Transverse colon (tissue), 4 donors: Measurements from ENCODE around the gene ZNF835. TPM values are rescaled to one million over a fixed set of nuclear protein-coding genes. Genes with fewer than 3 reads are reported as not detected.

ENCODE experiments used
- DNase-seq: peaks from one replicate; pipeline ENCODE4 v3.0.0-alpha.2; 2019
- H3K27ac ChIP-seq, 4 donors: fragments of 200-600 bp; sonication (generic); 2 replicates each; pipeline ENCODE4 v1.5.1; 2016 to 2018; ENCODE audit warnings: inconsistent platforms in 4 of 4
- H3K27me3 ChIP-seq: fragments of 200-600 bp; sonication (generic); 2 replicates; pipeline ENCODE4 v1.5.1; 2017; ENCODE audit warnings: inconsistent platforms
- H3K36me3 ChIP-seq, 4 donors: fragments of 200-600 bp; sonication (generic); 2 replicates each; pipeline ENCODE4 v1.5.1; 2017 to 2019; ENCODE audit warnings: inconsistent platforms in 4 of 4
- H3K4me1 ChIP-seq, 4 donors: fragments of 200-600 bp; sonication (generic); 2 replicates each; pipeline ENCODE4 v1.5.1; 2017 to 2020; ENCODE audit warnings: inconsistent platforms in 4 of 4
- H3K4me3 ChIP-seq, 4 donors: fragments of 200-600 bp; sonication (generic); 1 replicate in 1 of 4; 2 replicates in 3 of 4; pipeline versions ENCODE4 v1.5.1 to v1.6.1; 2017 to 2019; ENCODE audit warnings: inconsistent platforms in 4 of 4
- H3K9me3 ChIP-seq, 2 donors: fragments of 200-600 bp; sonication (generic); 2 replicates each; pipeline ENCODE4 v1.5.1; 2017 to 2019; ENCODE audit warnings: inconsistent platforms in 2 of 2
- CTCF ChIP-seq, 5 experiments: fragments of 200-600 bp in 3 of 5; fragments of 450-650 bp in 2 of 5; sonication (generic) in 3 of 5; IDR thresholded peaks; 1 replicate in 2 of 5; 2 replicates in 3 of 5; pipeline ENCODE4 v1.5.1; 2016 to 2017; ENCODE audit warnings: antibody characterized with exemption in 5 of 5, inconsistent platforms in 3 of 5, mild to moderate bottlenecking in 2 of 5, moderate library complexity in 1 of 5
- EP300 ChIP-seq: sonication (generic); formaldehyde crosslinking; IDR thresholded peaks from one replicate; pipeline ENCODE4 v1.6.1; 2017; ENCODE audit warnings: antibody characterized with exemption, low read depth
- POLR2A ChIP-seq: fragments of 450-650 bp; IDR thresholded peaks from one replicate; pipeline ENCODE4 v1.6.1; 2016; ENCODE audit warnings: antibody characterized with exemption, mild to moderate bottlenecking, moderate library complexity
- POLR2AphosphoS5 ChIP-seq, 3 donors: sonication (generic); formaldehyde crosslinking; IDR thresholded peaks; one replicate each; pipeline ENCODE4 v1.6.1; 2016; ENCODE audit warnings: antibody characterized with exemption in 3 of 3
- WGBS, 2 donors: methylation state at CpG; one replicate each; pipeline ENCODE4 v1.1.5; 2018; ENCODE audit warnings: low coverage in 1 of 2; 5-methylcytosine and 5-hydroxymethylcytosine counted together
- in situ Hi-C, 4 donors: fragments of 200-750 bp; cut with MboI; loops; one replicate each; pipeline versions ENCODE4 v1.15.0 to v1.15.1; 2017; ENCODE audit warnings: low sequenced_read_pairs in 3 of 4, low pct_ligation_motif_present in 1 of 4, low pct_unique_long_range_greater_than_20kb in 1 of 4
- intact Hi-C: fragments of 100-400 bp; cut with DNase I; formaldehyde crosslinking; loops from one replicate; pipeline ENCODE4 v1.15.1; 2023; ENCODE audit warnings: low total_unique reads
- total RNA-seq, 4 donors: library from RNA; depleted of rRNA; stranded (reverse); fragments of >200 nt; gene quantifications; one replicate each; pipeline ENCODE4 v1.1.0, GENCODE V29; 2016

The ZNF835 gene
- total RNA-seq, 4 donors from 2014 or later: 0.37 to 2.2 (median 1.4) TPM; not detected in 1

DNA sequence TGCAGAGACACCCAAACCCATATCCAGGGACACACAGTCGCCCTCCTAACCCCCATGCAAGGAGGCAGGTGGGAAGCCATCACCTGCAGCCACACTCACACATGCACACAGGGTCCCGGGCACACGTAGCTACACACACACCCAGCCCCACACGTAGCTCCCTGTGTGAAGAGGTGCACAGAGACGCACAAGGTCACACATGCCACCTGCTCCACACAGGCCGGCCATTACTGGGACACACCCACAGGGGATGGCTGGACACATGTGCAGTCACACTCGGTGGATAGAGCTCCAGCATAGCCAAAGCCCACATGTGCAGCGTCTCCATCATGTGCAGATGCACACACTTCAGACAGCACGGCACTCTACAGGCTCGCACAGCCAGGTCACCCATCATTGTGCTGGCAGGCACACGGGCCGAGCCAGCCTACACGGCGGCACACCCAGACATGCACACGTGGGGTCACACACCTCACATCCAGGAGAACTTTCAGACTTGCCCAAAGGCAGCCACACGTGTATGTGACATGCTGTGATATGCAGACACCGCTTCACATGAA, 1.1 kb downstream of the ZNF835 start:
- Histone ChIP-seq H3K4me3 (peak overlapping the region in 2 of 4 donors; percentile 48 to 61), H3K4me1 (peaks cover 0 to 11% (median 5%) of the 10 kb centered on the region in 4 donors), H3K27me3 (no peaks in the 10 kb centered on the region), H3K27ac (no peak overlapping the region), H3K36me3 (no peaks in the 10 kb centered on the region), H3K9me3 (no peaks in the 10 kb centered on the region)
- no peak for DNase-seq
- TF ChIP-seq POLR2AphosphoS5 (IDR thresholded peaks at IDR 0.05): no peak
- no peak for TF ChIP-seq EP300
- no peak for TF ChIP-seq POLR2A
- TF ChIP-seq CTCF (IDR thresholded peaks at IDR 0.05): no peak
- intact Hi-C loops: no loop called here
- WGBS, 2 donors: 82% methylated on average over 15 of the region's 17 CpGs; no CpG with 5 or more reads in 1 of the 2 donors
- in situ Hi-C loops: no loop called here

DNA sequence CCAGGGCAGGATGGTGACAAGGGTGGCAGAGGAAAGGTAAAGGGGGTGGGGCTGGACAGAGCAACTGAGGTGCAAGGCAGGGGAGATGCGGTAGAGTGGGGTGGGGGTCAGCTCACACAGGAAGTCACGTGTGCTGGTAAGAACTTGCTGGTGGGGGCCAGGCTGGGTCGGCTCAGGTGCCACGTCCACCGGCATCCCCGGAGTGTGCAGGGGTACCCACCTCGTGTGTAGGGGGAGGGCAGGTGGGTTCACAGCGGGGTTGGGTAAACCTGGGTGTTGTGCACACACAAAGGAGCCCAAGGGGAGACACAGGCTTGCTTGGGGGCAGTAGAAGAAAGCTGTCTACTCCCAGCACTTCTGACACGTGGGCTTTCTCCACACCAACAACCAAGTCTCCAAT, 2.9 kb downstream of the ZNF835 start:
- DNase-seq: no peak
- 51 to 53% methylated on average over 2 to 5 of the region's 9 CpGs for WGBS, 2 donors
- Histone ChIP-seq H3K36me3 (no peaks in the 10 kb centered on the region), H3K9me3 (no peaks in the 10 kb centered on the region), H3K27me3 (no peaks in the 10 kb centered on the region), H3K4me3 (no peak overlapping the region), H3K4me1 (peaks cover 0 to 11% (median 5%) of the 10 kb centered on the region in 4 donors), H3K27ac (no peak overlapping the region)
- in situ Hi-C loops (no loop called here), intact Hi-C loops (no loop called here)
- TF ChIP-seq CTCF (IDR thresholded peaks at IDR 0.05) (no peak), EP300 (no peak), POLR2A (no peak), POLR2AphosphoS5 (IDR thresholded peaks at IDR 0.05) (no peak)

- no peaks in the 10 kb centered on the region for H3K27me3 ChIP-seq
- H3K36me3 ChIP-seq: no peaks in the 10 kb centered on the region
- peaks cover 0 to 11% (median 5%) of the 10 kb centered on the region in 4 donors for H3K4me1 ChIP-seq
- no peak overlapping the region for H3K4me3 ChIP-seq
- intact Hi-C loops (no loop called here), in situ Hi-C loops (no loop called here)
- TF ChIP-seq POLR2AphosphoS5 (IDR thresholded peaks at IDR 0.05) (no peak), CTCF (IDR thresholded peaks at IDR 0.05) (no peak), EP300 (no peak), POLR2A (no peak)
- WGBS, 2 donors: 86% methylated on average over 6 of the region's 6 CpGs; no CpG with 5 or more reads in 1 of the 2 donors
- no peaks in the 10 kb centered on the region for H3K9me3 ChIP-seq
- H3K27ac ChIP-seq: no peak overlapping the region
- DNase-seq: no peak
Measured at GRCh38 chr19:56667311-56667870, 4.2 kb downstream of the ZNF835 start.

DNA sequence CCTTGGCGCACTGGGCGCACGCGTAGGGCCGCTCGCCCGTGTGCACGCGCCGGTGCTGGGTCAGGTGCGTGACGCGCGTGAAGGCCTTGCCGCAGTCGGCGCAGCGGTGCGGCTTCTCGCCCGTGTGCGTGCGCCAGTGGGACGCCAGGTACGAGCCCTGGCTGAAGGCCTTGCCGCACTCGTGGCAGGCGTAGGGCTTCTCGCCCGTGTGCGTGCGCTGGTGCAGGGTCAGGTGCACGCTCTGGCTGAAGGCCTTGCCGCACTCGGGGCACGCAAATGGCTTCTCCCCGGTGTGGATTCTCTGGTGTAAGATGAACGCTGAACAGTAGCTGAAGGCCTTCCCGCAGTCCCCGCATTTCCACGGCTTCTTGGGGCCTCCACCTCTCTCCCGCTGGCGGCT, 7.0 kb downstream of the ZNF835 start:
- 95% methylated on average over 38 of the region's 43 CpGs; no CpG with 5 or more reads in 1 of the 2 donors for WGBS, 2 donors
- intact Hi-C loops: no loop called here
- in situ Hi-C loops: no loop called here

More for the DNA sequence above, 7.0 kb downstream of the ZNF835 start:
- Histone ChIP-seq H3K27ac (no peak overlapping the region), H3K36me3 (no peaks in the 10 kb centered on the region), H3K4me1 (no peaks in the 10 kb centered on the region), H3K9me3 (no peaks in the 10 kb centered on the region), H3K4me3 (no peak overlapping the region), H3K27me3 (no peaks in the 10 kb centered on the region)
- no peak for DNase-seq
- TF ChIP-seq POLR2AphosphoS5 (IDR thresholded peaks at IDR 0.05): no peak
- no peak for TF ChIP-seq EP300
- TF ChIP-seq POLR2A: no peak
- TF ChIP-seq CTCF (IDR thresholded peaks at IDR 0.05): no peak
